ENCODE data around the gene CHP1. TPM values are rescaled to one million over a fixed set of nuclear protein-coding genes. Genes with fewer than 3 reads are reported as not detected.

The CHP1 gene
- total RNA-seq, 1 experiment from 2014 or later = 67.1 TPM

DNA sequence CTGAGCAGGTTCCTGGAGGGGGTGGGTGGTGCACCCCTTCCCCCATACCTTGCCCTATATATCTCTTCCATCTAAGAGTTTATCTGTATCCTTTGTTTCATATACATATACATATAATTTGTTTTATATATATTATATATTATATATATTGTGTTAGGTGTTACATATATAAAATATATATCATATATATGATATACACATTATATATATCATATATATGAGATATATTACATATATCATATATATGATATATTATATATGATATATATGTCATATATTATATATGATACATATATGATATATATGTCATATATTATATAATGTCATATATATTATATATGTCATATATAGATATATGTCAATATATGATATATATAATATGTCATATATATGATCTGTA lies 31.6 kb upstream of the CHP1 start:
- TF ChIP-seq, protein P1, sequence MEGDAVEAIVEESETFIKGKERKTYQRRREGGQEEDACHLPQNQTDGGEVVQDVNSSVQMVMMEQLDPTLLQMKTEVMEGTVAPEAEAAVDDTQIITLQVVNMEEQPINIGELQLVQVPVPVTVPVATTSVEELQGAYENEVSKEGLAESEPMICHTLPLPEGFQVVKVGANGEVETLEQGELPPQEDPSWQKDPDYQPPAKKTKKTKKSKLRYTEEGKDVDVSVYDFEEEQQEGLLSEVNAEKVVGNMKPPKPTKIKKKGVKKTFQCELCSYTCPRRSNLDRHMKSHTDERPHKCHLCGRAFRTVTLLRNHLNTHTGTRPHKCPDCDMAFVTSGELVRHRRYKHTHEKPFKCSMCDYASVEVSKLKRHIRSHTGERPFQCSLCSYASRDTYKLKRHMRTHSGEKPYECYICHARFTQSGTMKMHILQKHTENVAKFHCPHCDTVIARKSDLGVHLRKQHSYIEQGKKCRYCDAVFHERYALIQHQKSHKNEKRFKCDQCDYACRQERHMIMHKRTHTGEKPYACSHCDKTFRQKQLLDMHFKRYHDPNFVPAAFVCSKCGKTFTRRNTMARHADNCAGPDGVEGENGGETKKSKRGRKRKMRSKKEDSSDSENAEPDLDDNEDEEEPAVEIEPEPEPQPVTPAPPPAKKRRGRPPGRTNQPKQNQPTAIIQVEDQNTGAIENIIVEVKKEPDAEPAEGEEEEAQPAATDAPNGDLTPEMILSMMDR (IDR thresholded peaks at IDR 0.05; ENCODE audit: unreplicated experiment) = no peak
- intact Hi-C loops (cut with micrococcal nuclease; ENCODE audit: unreplicated experiment) = no loop called here
- H3K27ac Mint-ChIP-seq (ENCODE audit: unreplicated experiment) = no peak overlapping the region
- CTCF ChIA-PET = no interaction called here
- no peaks in the 10 kb centered on the region for H3K4me1 Mint-ChIP-seq (ENCODE audit: low read depth, unreplicated experiment)
- H3K36me3 Mint-ChIP-seq (ENCODE audit: insufficient read depth, unreplicated experiment) = no peaks in the 10 kb centered on the region
- H3K27me3 Mint-ChIP-seq (ENCODE audit: unreplicated experiment) = no peaks in the 10 kb centered on the region
- no peak for DNase-seq
- no TSS peak for BruUV-seq (replicated peaks)
- H3K9me3 Mint-ChIP-seq (ENCODE audit: low read depth, unreplicated experiment) = no peaks in the 10 kb centered on the region
- H3K4me3 Mint-ChIP-seq (ENCODE audit: low read depth, unreplicated experiment) = no peak overlapping the region

DNA sequence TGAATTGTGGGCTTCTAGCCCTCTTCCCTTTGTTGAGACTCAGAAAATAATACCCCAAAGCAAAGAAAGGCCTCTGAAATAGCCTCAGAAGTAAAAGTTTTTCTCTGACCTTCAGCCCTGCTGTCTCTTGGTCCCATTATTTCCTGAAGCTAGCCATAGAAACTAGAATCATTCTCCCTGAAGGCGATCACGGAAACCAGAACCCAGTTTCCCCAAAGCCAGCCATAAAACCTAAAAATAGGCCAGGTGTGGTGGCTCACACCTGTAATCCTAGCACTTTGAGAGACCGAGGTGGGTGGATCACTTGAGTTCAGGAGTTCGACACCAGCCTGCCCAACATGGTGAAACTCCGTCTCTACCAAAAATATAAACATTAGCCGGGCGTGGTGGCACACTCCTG lies 27.7 kb upstream of the CHP1 start:
- CTCF ChIA-PET = interaction anchor here (0.7 kb wide), 1 partner anchor 7 kb away, joined by 5 read pairs; no protein-coding TSS in a partner anchor

DNA sequence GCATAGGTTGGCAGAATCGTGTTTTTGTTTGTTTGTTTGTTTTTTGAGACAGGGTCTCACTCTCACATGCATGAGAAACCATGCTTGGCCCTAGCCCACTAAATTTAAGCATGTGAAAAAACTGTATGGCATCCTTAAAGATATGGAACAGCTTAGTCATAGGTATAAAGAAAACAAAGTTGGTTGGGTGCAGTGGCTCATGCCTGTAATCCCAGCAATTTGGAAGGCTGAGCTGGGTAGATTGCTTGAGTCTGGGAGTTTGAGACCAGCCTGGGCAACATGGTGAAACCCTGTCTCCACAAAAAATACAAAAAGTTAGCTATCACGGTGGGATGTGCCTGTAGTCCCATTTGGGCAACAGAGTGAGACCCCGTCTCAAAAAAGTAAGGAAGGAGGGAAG lies 25.8 kb upstream of the CHP1 start:
- H3K4me3 Mint-ChIP-seq (ENCODE audit: low read depth, unreplicated experiment) = no peak overlapping the region
- no peak for DNase-seq
- no peaks in the 10 kb centered on the region for H3K36me3 Mint-ChIP-seq (ENCODE audit: insufficient read depth, unreplicated experiment)
- H3K4me1 Mint-ChIP-seq (ENCODE audit: low read depth, unreplicated experiment) = no peaks in the 10 kb centered on the region
- CTCF ChIA-PET = interaction anchor here (0.5 kb wide), 1 partner anchor 58 kb away, joined by 5 read pairs; no protein-coding TSS in a partner anchor
- H3K27ac Mint-ChIP-seq (ENCODE audit: unreplicated experiment) = no peak overlapping the region
- H3K27me3 Mint-ChIP-seq (ENCODE audit: unreplicated experiment) = no peaks in the 10 kb centered on the region
- H3K9me3 Mint-ChIP-seq (ENCODE audit: low read depth, unreplicated experiment) = no peaks in the 10 kb centered on the region
- TF ChIP-seq, protein P1 (IDR thresholded peaks at IDR 0.05; ENCODE audit: unreplicated experiment) = no peak
- no TSS peak for BruUV-seq (replicated peaks)
- intact Hi-C loops (cut with micrococcal nuclease; ENCODE audit: unreplicated experiment) = no loop called here

More for the DNA sequence above, 27.7 kb upstream of the CHP1 start:
- no peaks in the 10 kb centered on the region for H3K4me1 Mint-ChIP-seq (ENCODE audit: low read depth, unreplicated experiment)
- no peaks in the 10 kb centered on the region for H3K36me3 Mint-ChIP-seq (ENCODE audit: insufficient read depth, unreplicated experiment)
- no peak overlapping the region for H3K4me3 Mint-ChIP-seq (ENCODE audit: low read depth, unreplicated experiment)
- intact Hi-C loops (cut with micrococcal nuclease; ENCODE audit: unreplicated experiment) = no loop called here
- H3K9me3 Mint-ChIP-seq (ENCODE audit: low read depth, unreplicated experiment) = no peaks in the 10 kb centered on the region
- TF ChIP-seq, protein P1 (IDR thresholded peaks at IDR 0.05; ENCODE audit: unreplicated experiment) = no peak
- no peak overlapping the region for H3K27ac Mint-ChIP-seq (ENCODE audit: unreplicated experiment)
- H3K27me3 Mint-ChIP-seq (ENCODE audit: unreplicated experiment) = no peaks in the 10 kb centered on the region
- no peak for DNase-seq
- no TSS peak for BruUV-seq (replicated peaks)

DNA sequence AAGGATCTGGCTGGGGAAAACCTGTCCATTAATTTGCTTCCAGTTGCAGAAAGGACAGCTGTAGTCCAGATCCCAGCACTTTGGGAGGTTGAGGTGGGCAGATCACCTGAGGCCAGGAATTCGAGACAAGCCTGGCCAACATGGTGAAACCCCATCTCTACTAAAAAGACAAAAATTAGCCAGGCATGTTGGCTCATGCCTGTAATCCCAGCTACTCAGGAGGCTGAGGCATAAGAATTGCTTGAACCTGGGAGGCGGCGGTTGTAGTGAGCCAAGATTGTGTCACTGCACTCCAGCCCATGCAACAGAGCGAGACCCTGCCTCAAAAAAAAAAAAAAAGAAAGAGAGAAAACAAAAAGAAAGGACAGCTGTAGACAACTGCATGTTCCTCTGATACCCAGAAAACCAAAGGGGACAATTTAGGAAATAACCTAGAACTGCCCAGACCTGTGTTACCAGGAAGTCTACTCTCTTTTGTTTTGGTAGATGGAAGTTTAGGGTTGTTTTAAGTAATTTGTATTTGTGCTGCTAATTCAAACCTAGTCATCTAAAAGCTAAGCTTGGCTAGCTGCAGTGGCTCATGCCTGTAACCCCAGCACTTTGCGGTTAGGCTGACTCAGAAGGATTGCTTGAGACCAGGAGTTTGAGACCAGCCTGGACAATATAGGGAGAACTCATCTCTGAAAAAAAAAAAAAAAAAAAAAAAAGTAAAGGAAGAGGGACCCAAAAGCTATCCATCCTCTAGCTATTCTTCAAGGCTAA lies 23.2 kb upstream of the CHP1 start:
- no TSS peak for BruUV-seq (replicated peaks)
- Mint-ChIP-seq H3K4me3 (ENCODE audit: low read depth, unreplicated experiment) (no peak overlapping the region), H3K4me1 (ENCODE audit: low read depth, unreplicated experiment) (no peaks in the 10 kb centered on the region), H3K9me3 (ENCODE audit: low read depth, unreplicated experiment) (no peaks in the 10 kb centered on the region), H3K27ac (ENCODE audit: unreplicated experiment) (no peak overlapping the region), H3K27me3 (ENCODE audit: unreplicated experiment) (no peaks in the 10 kb centered on the region), H3K36me3 (ENCODE audit: insufficient read depth, unreplicated experiment) (no peaks in the 10 kb centered on the region)
- CTCF ChIA-PET = no interaction called here
- no peak for DNase-seq
- TF ChIP-seq, protein P1 (IDR thresholded peaks at IDR 0.05; ENCODE audit: unreplicated experiment) = no peak
- intact Hi-C loops (cut with micrococcal nuclease; ENCODE audit: unreplicated experiment) = no loop called here

Measured in Calu3 (cell line).